GM12878 (cell line): ENCODE results near the gene ZNF19. TPM values are rescaled to one million over a fixed set of nuclear protein-coding genes. Genes with fewer than 3 reads are reported as not detected.
A peak's percentile ranks its signal among the peaks of the same experiment; 100 is the strongest.

Source experiments
- ATAC-seq: fragments of 200-7000 bp; cut with Tn5 transposase; 3 replicates; pipeline ENCODE4 v1.9.1; 2020; ENCODE audit warnings: mild to moderate bottlenecking, moderate library complexity
- BruUV-seq: library from RNA; stranded (reverse); fragments of 400-500 nt; replicated peaks from 2 replicates; lab custom pipeline; 2021; lab: Mats Ljungman, UMichigan
- CTCF ChIA-PET: fragments of 300-600 bp; sonication (Branson Sonifier 250); formaldehyde crosslinking; extraction: SDS; loops from one replicate; lab custom pipeline; 2021; ENCODE audit warnings: inconsistent platforms; lab: Yijun Ruan, JAX
- POLR2A ChIA-PET: fragments of 350-600 bp; formaldehyde crosslinking; extraction: SDS; loops from one replicate; lab custom pipeline; 2021; ENCODE audit warnings: inconsistent platforms; lab: Charles Lee
- RAD21 ChIA-PET: fragments of 300-600 bp; sonication (Branson Sonifier 250); formaldehyde crosslinking; loops from one replicate; lab custom pipeline; 2023; ENCODE audit warnings: antibody characterized with exemption; ENCODE audit not compliant: unreplicated experiment; lab: Charles Lee
- SMC1A ChIA-PET: fragments of 300-600 bp; sonication (Branson Sonifier 250); formaldehyde crosslinking; loops from one replicate; lab custom pipeline; 2023; ENCODE audit not compliant: unreplicated experiment, uncharacterized antibody; lab: Charles Lee
- DNase-seq: peaks from one replicate; pipeline ENCODE4 v3.0.0-alpha.2; 2011; ENCODE audit warnings: low read depth, low spot score
- FAIRE-seq: peaks from 3 replicates; lab custom pipeline; 2011; peaks lifted over from hg19 to GRCh38; lab: Jason Lieb, UNC
- H2AFZ ChIP-seq: 2 replicates; pipeline ENCODE4 v1.6.0; 2011; ENCODE audit warnings: low read depth, low read length, control low read depth; ENCODE audit not compliant: control insufficient read depth
- H3K27ac ChIP-seq: 2 replicates; pipeline ENCODE4 v1.5.1; 2011; ENCODE audit warnings: control low read depth; ENCODE audit not compliant: control insufficient read depth, insufficient read depth
- H3K27me3 ChIP-seq, 2 experiments: replicated peaks in 1 of 2; 2 replicates each; pipeline versions ENCODE4 v1.6.0 to v1.6.1; 2011; ENCODE audit warnings: low read length in 1 of 2; ENCODE audit not compliant: control insufficient read depth in 2 of 2, insufficient read depth in 2 of 2
- H3K36me3 ChIP-seq, 2 experiments: 2 replicates each; pipeline ENCODE4 v1.5.1; 2011; ENCODE audit warnings: low read length in 1 of 2; ENCODE audit not compliant: control insufficient read depth in 2 of 2, insufficient read depth in 2 of 2
- H3K4me1 ChIP-seq: 2 replicates; pipeline ENCODE4 v1.6.1; 2011; ENCODE audit warnings: mild to moderate bottlenecking, low read length, moderate library complexity, mixed read lengths; ENCODE audit not compliant: control insufficient read depth, insufficient read depth
- H3K4me2 ChIP-seq: 2 replicates; pipeline ENCODE4 v1.6.0; 2011; ENCODE audit warnings: control low read depth; ENCODE audit not compliant: control insufficient read depth, insufficient read depth
- H3K4me3 ChIP-seq: fragments of 200-600 bp; sonication (generic); 2 replicates; pipeline ENCODE4 v1.5.1; 2016
- H3K79me2 ChIP-seq: 2 replicates; pipeline ENCODE4 v1.6.0; 2011; ENCODE audit warnings: low read length; ENCODE audit not compliant: control insufficient read depth, insufficient read depth
- H3K9ac ChIP-seq: 2 replicates; pipeline ENCODE4 v1.8.0; 2011; ENCODE audit warnings: low read length, control low read depth, mixed read lengths; ENCODE audit not compliant: control insufficient read depth, insufficient read depth
- H3K9me3 ChIP-seq: replicated peaks from 3 replicates; pipeline ENCODE4 v1.5.1; 2011; ENCODE audit warnings: mild to moderate bottlenecking, low read length; ENCODE audit not compliant: control insufficient read depth, insufficient read depth
- H4K20me1 ChIP-seq: 2 replicates; pipeline ENCODE4 v1.6.0; 2011; ENCODE audit not compliant: control insufficient read depth, insufficient read depth
- NKRF ChIP-seq: fragments of 450-650 bp; conservative IDR thresholded peaks from 2 replicates; pipeline ENCODE4 v1.6.1; 2017; ENCODE audit warnings: mild to moderate bottlenecking, moderate library complexity
- NRF1 ChIP-seq: conservative IDR thresholded peaks from 2 replicates; pipeline ENCODE4 v1.6.1; 2011; ENCODE audit warnings: mild to moderate bottlenecking, low read depth, low read length, improper control_type of control experiment
- SMC3 ChIP-seq: IDR thresholded peaks from 2 replicates; pipeline ENCODE4 v1.6.1; 2011; ENCODE audit warnings: low read length, improper control_type of control experiment, borderline replicate concordance
- SP1 ChIP-seq: IDR thresholded peaks from one replicate; pipeline ENCODE4 v1.6.1; 2011; ENCODE audit warnings: low read depth, low read length
- ZBTB40 ChIP-seq: fragments of 450-650 bp; IDR thresholded peaks from 2 replicates; pipeline ENCODE4 v1.6.1; 2016; ENCODE audit warnings: mild to moderate bottlenecking, moderate library complexity, borderline replicate concordance
- WGBS: methylation state at CpG from one replicate; pipeline ENCODE4 v1.1.6; 2016; ENCODE audit warnings: low lambda C conversion rate; ENCODE audit not compliant: insufficient replicate concordance, insufficient coverage; ENCODE audit errors: missing lambda C conversion rate; 5-methylcytosine and 5-hydroxymethylcytosine counted together
- in situ Hi-C: fragments of 300-500 bp; cut with MboI; formaldehyde crosslinking; loops from 9 replicates; pipeline ENCODE4 v1.14.3; 2018; ENCODE audit warnings: mixed read lengths
- intact Hi-C: fragments of 100-400 bp; cut with micrococcal nuclease; formaldehyde crosslinking; loops from one replicate; pipeline ENCODE4 v1.14.2; 2022; ENCODE audit not compliant: unreplicated experiment
- polyA plus RNA-seq, 11 experiments: library from polyadenylated mRNA; depleted of rRNA in 4 of 11; unstranded in 6 of 11; stranded (reverse) in 5 of 11; fragments of >200 nt; fragmentation: Nextera tagmentation in 4 of 11; fragmentation: Illumina TruSeq in 1 of 11; extraction: Ambion mirVana in 4 of 11; extraction: Trizol in 1 of 11; gene quantifications; 1 replicate in 1 of 11; 2 replicates in 10 of 11; pipeline versions ENCODE4 v1.2.1 to v1.2.3, GENCODE V29; 2011 to 2016; ENCODE audit warnings: inconsistent platforms in 2 of 11, missing spikeins in 2 of 11, low read depth in 1 of 11
- total RNA-seq, 4 experiments: library from RNA; depleted of rRNA in 3 of 4; stranded (reverse); fragments of >200 nt in 3 of 4; fragmentation: Illumina TruSeq in 1 of 4; extraction: Trizol in 1 of 4; gene quantifications; 2 replicates each; pipeline versions ENCODE4 v1.2.1 to v1.2.3, GENCODE V29; 2013 to 2021
- TF ChIP-seq, protein P1 (sequence below), 3 experiments: IDR thresholded peaks in 2 of 3; conservative IDR thresholded peaks in 1 of 3; 2 replicates each; pipeline ENCODE4 v1.5.1; 2011; ENCODE audit warnings: low read depth in 3 of 3, low read length in 3 of 3, mild to moderate bottlenecking in 3 of 3, control low read depth in 2 of 3, moderate library complexity in 2 of 3, inconsistent platforms in 1 of 3, mixed read lengths in 1 of 3; ENCODE audit not compliant: control insufficient read depth in 2 of 3, insufficient read depth in 1 of 3; ENCODE audit errors: extremely low read depth in 1 of 3
- TF ChIP-seq, protein P2 (sequence below): fragments of 450-650 bp; IDR thresholded peaks from 2 replicates; pipeline ENCODE4 v1.6.1; 2016; ENCODE audit warnings: mild to moderate bottlenecking

ZNF19 gene
- total and polyA plus RNA-seq, 10 of the 15 experiments (the other 5 are each of a cell fraction or from before 2014, with no cell fraction given), result 1.0 to 3.3 (median 2.0) TPM

- no peak overlapping the region for H3K4me3 ChIP-seq
- ChIA-PET CTCF (interaction anchor here (0.7 to 1.8 kb wide), 6 partner anchors 12 to 170 kb away, joined by 3 to 8 read pairs (median 4); partner anchors contain the start of gene ZNF23), SMC1A (interaction anchor here (1.9 kb wide), 1 partner anchor 61 kb away, joined by 6 read pairs; no protein-coding TSS in a partner anchor), POLR2A (no interaction called here), RAD21 (interaction anchor here (1.2 kb wide), 1 partner anchor 59 kb away, joined by 3 read pairs; no protein-coding TSS in a partner anchor)
- no peak overlapping the region for H2AFZ ChIP-seq
- ATAC-seq (peak; percentile 87), FAIRE-seq (no peak), DNase-seq (no peak)
- TF ChIP-seq ZBTB40, result no peak
- TF ChIP-seq SMC3, result 0 out of 2 replicates have a peak, but pooled peaks have one; percentile 7
- TF ChIP-seq SP1, result no peak
- no peak for TF ChIP-seq NKRF
- TF ChIP-seq, protein P1, sequence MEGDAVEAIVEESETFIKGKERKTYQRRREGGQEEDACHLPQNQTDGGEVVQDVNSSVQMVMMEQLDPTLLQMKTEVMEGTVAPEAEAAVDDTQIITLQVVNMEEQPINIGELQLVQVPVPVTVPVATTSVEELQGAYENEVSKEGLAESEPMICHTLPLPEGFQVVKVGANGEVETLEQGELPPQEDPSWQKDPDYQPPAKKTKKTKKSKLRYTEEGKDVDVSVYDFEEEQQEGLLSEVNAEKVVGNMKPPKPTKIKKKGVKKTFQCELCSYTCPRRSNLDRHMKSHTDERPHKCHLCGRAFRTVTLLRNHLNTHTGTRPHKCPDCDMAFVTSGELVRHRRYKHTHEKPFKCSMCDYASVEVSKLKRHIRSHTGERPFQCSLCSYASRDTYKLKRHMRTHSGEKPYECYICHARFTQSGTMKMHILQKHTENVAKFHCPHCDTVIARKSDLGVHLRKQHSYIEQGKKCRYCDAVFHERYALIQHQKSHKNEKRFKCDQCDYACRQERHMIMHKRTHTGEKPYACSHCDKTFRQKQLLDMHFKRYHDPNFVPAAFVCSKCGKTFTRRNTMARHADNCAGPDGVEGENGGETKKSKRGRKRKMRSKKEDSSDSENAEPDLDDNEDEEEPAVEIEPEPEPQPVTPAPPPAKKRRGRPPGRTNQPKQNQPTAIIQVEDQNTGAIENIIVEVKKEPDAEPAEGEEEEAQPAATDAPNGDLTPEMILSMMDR (IDR thresholded peaks at IDR 0.05 in 2 of 3, conservative IDR thresholded peaks at IDR 0.05 in 1 of 3; ENCODE audit: control insufficient read depth in 2 of 3, extremely low read depth in 1 of 3, insufficient read depth in 1 of 3, low read depth in 3 of 3, low read length in 3 of 3), result peak; percentile 34 to 69 (median 46); a peak in 4 of 6 replicates
- no peak for TF ChIP-seq NRF1
- TF ChIP-seq, protein P2, sequence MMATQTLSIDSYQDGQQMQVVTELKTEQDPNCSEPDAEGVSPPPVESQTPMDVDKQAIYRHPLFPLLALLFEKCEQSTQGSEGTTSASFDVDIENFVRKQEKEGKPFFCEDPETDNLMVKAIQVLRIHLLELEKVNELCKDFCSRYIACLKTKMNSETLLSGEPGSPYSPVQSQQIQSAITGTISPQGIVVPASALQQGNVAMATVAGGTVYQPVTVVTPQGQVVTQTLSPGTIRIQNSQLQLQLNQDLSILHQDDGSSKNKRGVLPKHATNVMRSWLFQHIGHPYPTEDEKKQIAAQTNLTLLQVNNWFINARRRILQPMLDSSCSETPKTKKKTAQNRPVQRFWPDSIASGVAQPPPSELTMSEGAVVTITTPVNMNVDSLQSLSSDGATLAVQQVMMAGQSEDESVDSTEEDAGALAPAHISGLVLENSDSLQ, result no peak
- no TSS peak for BruUV-seq
- intact Hi-C loops, result loop anchor here (2.0 kb wide), 1 partner anchor 58 kb away; no protein-coding TSS in a partner anchor
- no peaks in the 10 kb centered on the region for H3K79me2 ChIP-seq
- H3K4me2 ChIP-seq, result no peak overlapping the region
- no peak overlapping the region for H3K9ac ChIP-seq
- H3K4me1 ChIP-seq, result no peaks in the 10 kb centered on the region
- no peaks in the 10 kb centered on the region; a peak in 1 of 4 replicates for H3K27me3 ChIP-seq
- in situ Hi-C loops, result no loop called here
- peaks cover 3% of the 10 kb centered on the region; the same call in 2 of the 3 replicates for H3K9me3 ChIP-seq
- no peaks in the 10 kb centered on the region for H4K20me1 ChIP-seq
- H3K27ac ChIP-seq, result no peak overlapping the region
- WGBS, result 63% methylated on average over 25 of the region's 25 CpGs
- H3K36me3 ChIP-seq, result no peaks in the 10 kb centered on the region
These were observed 48.3 kb downstream of the ZNF19 start for GRCh38 chr16:71440669-71441347.
